SK-N-SH treated with all-trans-retinoic acid at 6 μM for 48 hours (cell line): ENCODE results near the gene TNFRSF1B.

ENCODE experiments used
- ATAC-seq: fragments of 200-7000 bp; cut with Tn5 transposase; 3 replicates; pipeline ENCODE4 v1.9.1; 2020; ENCODE audit warnings: mild to moderate bottlenecking, moderate library complexity
- ARNTL ChIP-seq: fragments of 450-650 bp; formaldehyde crosslinking; IDR thresholded peaks from 2 replicates; pipeline ENCODE4 v1.5.0; 2020; ENCODE audit warnings: low read depth, mild to moderate bottlenecking, moderate library complexity, borderline replicate concordance
- BACH2 ChIP-seq: fragments of 250-450 bp; sonication (Bioruptor Pico); IDR thresholded peaks from 2 replicates; pipeline ENCODE4 v1.9.0; 2021; ENCODE audit warnings: mild to moderate bottlenecking, borderline replicate concordance
- CSDC2 ChIP-seq: fragments of 250-450 bp; sonication (Bioruptor Pico); IDR thresholded peaks from 2 replicates; pipeline ENCODE4 v1.5.0; 2020; ENCODE audit warnings: mild to moderate bottlenecking, moderate library complexity
- ESRRG ChIP-seq: fragments of 250-450 bp; sonication (Bioruptor Pico); IDR thresholded peaks from 2 replicates; pipeline ENCODE4 v1.6.1; 2021; ENCODE audit warnings: mild to moderate bottlenecking
- GLIS3 ChIP-seq: fragments of 250-450 bp; sonication (Bioruptor Pico); IDR thresholded peaks from 2 replicates; pipeline ENCODE4 v1.5.0; 2020; ENCODE audit warnings: mild to moderate bottlenecking, moderate library complexity
- ISL1 ChIP-seq: fragments of 250-450 bp; sonication (Bioruptor Pico); IDR thresholded peaks from 2 replicates; pipeline ENCODE4 v2.1.2; 2022; ENCODE audit warnings: mild to moderate bottlenecking, moderate library complexity
- OSR1 ChIP-seq: fragments of 250-450 bp; sonication (Bioruptor Pico); IDR thresholded peaks from 2 replicates; pipeline ENCODE4 v1.8.0; 2022; ENCODE audit warnings: moderate library complexity, mild to moderate bottlenecking, inconsistent platforms
- PATZ1 ChIP-seq: fragments of 250-450 bp; sonication (Bioruptor Pico); IDR thresholded peaks from 2 replicates; pipeline ENCODE4 v1.8.0; 2020; ENCODE audit warnings: mild to moderate bottlenecking, moderate library complexity, borderline replicate concordance
- RARB ChIP-seq: fragments of 250-450 bp; sonication (Bioruptor Pico); IDR thresholded peaks from 2 replicates; pipeline ENCODE4 v1.8.0; 2021; ENCODE audit warnings: mild to moderate bottlenecking, moderate library complexity
- SNAI2 ChIP-seq: fragments of 250-450 bp; sonication (Bioruptor Pico); IDR thresholded peaks from 2 replicates; pipeline ENCODE4 v1.5.0; 2020; ENCODE audit warnings: mild to moderate bottlenecking, moderate library complexity
- TCF4 ChIP-seq: fragments of 250-450 bp; sonication (Bioruptor Pico); IDR thresholded peaks from 2 replicates; pipeline ENCODE4 v1.8.0; 2021; ENCODE audit warnings: mild to moderate bottlenecking, moderate library complexity, borderline replicate concordance
- TOX ChIP-seq: fragments of 250-450 bp; sonication (Bioruptor Pico); IDR thresholded peaks from 2 replicates; pipeline ENCODE4 v1.8.0; 2021; ENCODE audit warnings: mild to moderate bottlenecking, moderate library complexity, borderline replicate concordance
- ZC3H10 ChIP-seq: fragments of 250-450 bp; sonication (Bioruptor Pico); IDR thresholded peaks from 2 replicates; pipeline ENCODE4 v1.5.1; 2021; ENCODE audit warnings: mild to moderate bottlenecking, moderate library complexity
- ZFP3 ChIP-seq: fragments of 250-450 bp; sonication (Bioruptor Pico); IDR thresholded peaks from 2 replicates; pipeline ENCODE4 v1.5.0; 2020; ENCODE audit warnings: mild to moderate bottlenecking, moderate library complexity
- ZFP30 ChIP-seq: fragments of 450-650 bp; formaldehyde crosslinking; IDR thresholded peaks from 2 replicates; pipeline ENCODE4 v1.5.0; 2022; ENCODE audit warnings: mild to moderate bottlenecking, moderate library complexity
- ZNF565 ChIP-seq: fragments of 450-650 bp; formaldehyde crosslinking; conservative IDR thresholded peaks from 2 replicates; pipeline ENCODE4 v1.5.0; 2020; ENCODE audit warnings: low read depth, mild to moderate bottlenecking, moderate library complexity
- ZNF70 ChIP-seq: fragments of 450-650 bp; formaldehyde crosslinking; IDR thresholded peaks from 2 replicates; pipeline ENCODE4 v1.5.0; 2020; ENCODE audit warnings: mild to moderate bottlenecking, moderate library complexity
- ZNF8 ChIP-seq: fragments of 450-650 bp; formaldehyde crosslinking; IDR thresholded peaks from 2 replicates; pipeline ENCODE4 v1.5.0; 2020; ENCODE audit warnings: mild to moderate bottlenecking, moderate library complexity
- TF ChIP-seq, protein P1 (sequence below): fragments of 250-450 bp; sonication (Bioruptor Pico); IDR thresholded peaks from 2 replicates; pipeline ENCODE4 v1.5.0; 2020; ENCODE audit warnings: mild to moderate bottlenecking, moderate library complexity
- TF ChIP-seq, protein P2 (sequence below): fragments of 250-450 bp; sonication (Bioruptor Pico); IDR thresholded peaks from 2 replicates; pipeline ENCODE4 v1.5.1; 2021; ENCODE audit warnings: mild to moderate bottlenecking, moderate library complexity
- TF ChIP-seq, protein P3 (sequence below): fragments of 250-450 bp; sonication (Bioruptor Pico); IDR thresholded peaks from 2 replicates; pipeline ENCODE4 v1.5.1; 2020; ENCODE audit warnings: low read depth, mild to moderate bottlenecking, moderate library complexity

Gene TNFRSF1B

DNA sequence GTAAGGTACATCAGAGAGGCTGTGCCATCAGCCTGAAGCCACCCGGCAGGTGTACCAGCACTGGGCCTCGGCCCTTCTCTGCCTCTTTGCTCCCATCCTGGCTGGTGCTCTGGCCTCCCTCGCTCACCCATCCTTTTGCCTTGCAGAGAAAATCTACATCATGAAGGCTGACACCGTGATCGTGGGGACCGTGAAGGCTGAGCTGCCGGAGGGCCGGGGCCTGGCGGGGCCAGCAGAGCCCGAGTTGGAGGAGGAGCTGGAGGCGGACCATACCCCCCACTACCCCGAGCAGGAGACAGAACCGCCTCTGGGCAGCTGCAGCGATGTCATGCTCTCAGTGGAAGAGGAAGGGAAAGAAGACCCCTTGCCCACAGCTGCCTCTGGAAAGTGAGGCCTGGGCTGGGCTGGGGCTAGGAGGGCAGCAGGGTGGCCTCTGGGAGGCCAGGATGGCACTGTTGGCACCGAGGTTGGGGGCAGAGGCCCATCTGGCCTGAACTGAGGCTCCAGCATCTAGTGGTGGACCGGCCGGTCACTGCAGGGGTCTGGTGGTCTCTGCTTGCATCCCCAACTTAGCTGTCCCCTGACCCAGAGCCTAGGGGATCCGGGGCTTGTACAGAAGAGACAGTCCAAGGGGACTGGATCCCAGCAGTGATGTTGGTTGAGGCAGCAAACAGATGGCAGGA, 24.5 kb upstream of the TNFRSF1B start (continued):
- TF ChIP-seq BACH2 (CRISPR knock-in tag) (no peak), ZC3H10 (CRISPR knock-in tag) (no peak), OSR1 (no peak)
- TF ChIP-seq, protein P1, sequence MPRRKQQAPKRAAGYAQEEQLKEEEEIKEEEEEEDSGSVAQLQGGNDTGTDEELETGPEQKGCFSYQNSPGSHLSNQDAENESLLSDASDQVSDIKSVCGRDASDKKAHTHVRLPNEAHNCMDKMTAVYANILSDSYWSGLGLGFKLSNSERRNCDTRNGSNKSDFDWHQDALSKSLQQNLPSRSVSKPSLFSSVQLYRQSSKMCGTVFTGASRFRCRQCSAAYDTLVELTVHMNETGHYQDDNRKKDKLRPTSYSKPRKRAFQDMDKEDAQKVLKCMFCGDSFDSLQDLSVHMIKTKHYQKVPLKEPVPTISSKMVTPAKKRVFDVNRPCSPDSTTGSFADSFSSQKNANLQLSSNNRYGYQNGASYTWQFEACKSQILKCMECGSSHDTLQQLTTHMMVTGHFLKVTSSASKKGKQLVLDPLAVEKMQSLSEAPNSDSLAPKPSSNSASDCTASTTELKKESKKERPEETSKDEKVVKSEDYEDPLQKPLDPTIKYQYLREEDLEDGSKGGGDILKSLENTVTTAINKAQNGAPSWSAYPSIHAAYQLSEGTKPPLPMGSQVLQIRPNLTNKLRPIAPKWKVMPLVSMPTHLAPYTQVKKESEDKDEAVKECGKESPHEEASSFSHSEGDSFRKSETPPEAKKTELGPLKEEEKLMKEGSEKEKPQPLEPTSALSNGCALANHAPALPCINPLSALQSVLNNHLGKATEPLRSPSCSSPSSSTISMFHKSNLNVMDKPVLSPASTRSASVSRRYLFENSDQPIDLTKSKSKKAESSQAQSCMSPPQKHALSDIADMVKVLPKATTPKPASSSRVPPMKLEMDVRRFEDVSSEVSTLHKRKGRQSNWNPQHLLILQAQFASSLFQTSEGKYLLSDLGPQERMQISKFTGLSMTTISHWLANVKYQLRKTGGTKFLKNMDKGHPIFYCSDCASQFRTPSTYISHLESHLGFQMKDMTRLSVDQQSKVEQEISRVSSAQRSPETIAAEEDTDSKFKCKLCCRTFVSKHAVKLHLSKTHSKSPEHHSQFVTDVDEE (CRISPR knock-in tag): no peak
- TF ChIP-seq, all 23 proteins: peak for 0

- no peak for TF ChIP-seq RARB (CRISPR knock-in tag)
- no peak for TF ChIP-seq ZNF8
- TF ChIP-seq GLIS3 (CRISPR knock-in tag): no peak
- no peak for TF ChIP-seq CSDC2
- no peak for TF ChIP-seq TCF4 (CRISPR knock-in tag)
- TF ChIP-seq, protein P1 (CRISPR knock-in tag): no peak
- no peak for TF ChIP-seq ARNTL (CRISPR knock-in tag)
- no peak for TF ChIP-seq TOX (CRISPR knock-in tag)
- no peak for ATAC-seq
Measured at GRCh38 chr1:12142891-12143630, 23.7 kb upstream of the TNFRSF1B start.

DNA sequence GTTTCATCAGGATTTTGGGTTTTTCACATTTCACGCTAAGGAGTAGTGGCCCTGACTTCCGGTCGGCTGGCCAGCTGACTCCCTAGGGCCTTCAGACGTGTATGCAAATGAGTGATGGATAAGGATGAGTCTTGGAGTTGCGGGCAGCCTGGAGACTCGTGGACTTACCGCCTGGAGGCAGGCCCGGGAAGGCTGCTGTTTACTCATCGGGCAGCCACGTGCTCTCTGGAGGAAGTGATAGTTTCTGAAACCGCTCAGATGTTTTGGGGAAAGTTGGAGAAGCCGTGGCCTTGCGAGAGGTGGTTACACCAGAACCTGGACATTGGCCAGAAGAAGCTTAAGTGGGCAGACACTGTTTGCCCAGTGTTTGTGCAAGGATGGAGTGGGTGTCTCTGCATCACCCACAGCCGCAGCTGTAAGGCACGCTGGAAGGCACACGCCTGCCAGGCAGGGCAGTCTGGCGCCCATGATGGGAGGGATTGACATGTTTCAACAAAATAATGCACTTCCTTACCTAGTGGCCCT, 23.1 kb upstream of the TNFRSF1B start:
- ATAC-seq: no peak
- TF ChIP-seq OSR1 (no peak), CSDC2 (no peak)
- TF ChIP-seq, all 23 proteins: peak for 0

GRCh38 chr1:12144236-12144635, 22.6 kb upstream of the TNFRSF1B start:
- no peak for ATAC-seq
- TF ChIP-seq OSR1 (no peak), ZNF8 (no peak), SNAI2 (CRISPR knock-in tag) (no peak), ESRRG (no peak), BACH2 (CRISPR knock-in tag) (no peak), ZNF70 (CRISPR knock-in tag) (no peak), ISL1 (CRISPR knock-in tag) (no peak), ZFP30 (CRISPR knock-in tag) (no peak), ZFP3 (no peak), GLIS3 (CRISPR knock-in tag) (no peak), TOX (CRISPR knock-in tag) (no peak), ARNTL (CRISPR knock-in tag) (no peak), CSDC2 (no peak), PATZ1 (no peak), RARB (CRISPR knock-in tag) (no peak), ZNF565 (CRISPR knock-in tag) (no peak)
- TF ChIP-seq, protein P1 (CRISPR knock-in tag): no peak
- TF ChIP-seq, protein P2, sequence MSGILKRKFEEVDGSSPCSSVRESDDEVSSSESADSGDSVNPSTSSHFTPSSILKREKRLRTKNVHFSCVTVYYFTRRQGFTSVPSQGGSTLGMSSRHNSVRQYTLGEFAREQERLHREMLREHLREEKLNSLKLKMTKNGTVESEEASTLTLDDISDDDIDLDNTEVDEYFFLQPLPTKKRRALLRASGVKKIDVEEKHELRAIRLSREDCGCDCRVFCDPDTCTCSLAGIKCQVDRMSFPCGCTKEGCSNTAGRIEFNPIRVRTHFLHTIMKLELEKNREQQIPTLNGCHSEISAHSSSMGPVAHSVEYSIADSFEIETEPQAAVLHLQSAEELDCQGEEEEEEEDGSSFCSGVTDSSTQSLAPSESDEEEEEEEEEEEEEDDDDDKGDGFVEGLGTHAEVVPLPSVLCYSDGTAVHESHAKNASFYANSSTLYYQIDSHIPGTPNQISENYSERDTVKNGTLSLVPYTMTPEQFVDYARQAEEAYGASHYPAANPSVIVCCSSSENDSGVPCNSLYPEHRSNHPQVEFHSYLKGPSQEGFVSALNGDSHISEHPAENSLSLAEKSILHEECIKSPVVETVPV (CRISPR knock-in tag): no peak
- TF ChIP-seq, protein P3, sequence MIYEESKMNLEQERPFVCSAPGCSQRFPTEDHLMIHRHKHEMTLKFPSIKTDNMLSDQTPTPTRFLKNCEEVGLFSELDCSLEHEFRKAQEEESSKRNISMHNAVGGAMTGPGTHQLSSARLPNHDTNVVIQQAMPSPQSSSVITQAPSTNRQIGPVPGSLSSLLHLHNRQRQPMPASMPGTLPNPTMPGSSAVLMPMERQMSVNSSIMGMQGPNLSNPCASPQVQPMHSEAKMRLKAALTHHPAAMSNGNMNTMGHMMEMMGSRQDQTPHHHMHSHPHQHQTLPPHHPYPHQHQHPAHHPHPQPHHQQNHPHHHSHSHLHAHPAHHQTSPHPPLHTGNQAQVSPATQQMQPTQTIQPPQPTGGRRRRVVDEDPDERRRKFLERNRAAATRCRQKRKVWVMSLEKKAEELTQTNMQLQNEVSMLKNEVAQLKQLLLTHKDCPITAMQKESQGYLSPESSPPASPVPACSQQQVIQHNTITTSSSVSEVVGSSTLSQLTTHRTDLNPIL (CRISPR knock-in tag): no peak
